Globus pallidus (tissue), 1 donor: ENCODE data around the gene MTR.
A peak's percentile ranks its signal among the peaks of the same experiment; 100 is the strongest.
"Not testable (repeated sequence)": the region's sequence is repeated elsewhere in the genome, so short reads cannot be mapped to it uniquely, and the experiment has no call there.

ENCODE experiments used
- DNase-seq: peaks from one replicate; pipeline ENCODE4 v3.0.0-alpha.2; 2015; ENCODE audit warnings: low spot score

The MTR gene

DNA sequence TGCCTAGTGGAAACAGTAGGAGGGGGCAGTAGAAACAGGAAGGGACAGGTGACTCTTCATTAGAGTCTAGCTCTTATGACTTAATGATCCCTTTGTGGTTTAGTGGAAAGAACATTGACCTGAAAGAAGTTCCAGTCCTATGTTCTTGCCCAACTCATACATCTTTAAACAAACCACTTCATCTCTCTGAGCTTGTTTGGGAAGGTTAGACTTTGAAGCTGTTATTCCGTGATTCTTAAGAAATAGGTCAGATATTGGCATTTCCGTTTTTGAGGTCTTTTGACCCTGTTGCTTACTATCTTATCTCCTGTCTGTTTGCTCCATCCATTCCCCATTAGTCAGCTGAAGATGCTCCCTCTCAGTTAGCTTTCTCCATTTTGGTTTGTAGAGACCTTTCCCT is 38.5 kb downstream of the MTR start:
- no peak for DNase-seq

GRCh38 chr1:236834876-236835275 is 39.8 kb downstream of the MTR start:
- no peak for DNase-seq

- no peak for DNase-seq
Observed at GRCh38 chr1:236835491-236835890, 40.4 kb downstream of the MTR start.

DNA sequence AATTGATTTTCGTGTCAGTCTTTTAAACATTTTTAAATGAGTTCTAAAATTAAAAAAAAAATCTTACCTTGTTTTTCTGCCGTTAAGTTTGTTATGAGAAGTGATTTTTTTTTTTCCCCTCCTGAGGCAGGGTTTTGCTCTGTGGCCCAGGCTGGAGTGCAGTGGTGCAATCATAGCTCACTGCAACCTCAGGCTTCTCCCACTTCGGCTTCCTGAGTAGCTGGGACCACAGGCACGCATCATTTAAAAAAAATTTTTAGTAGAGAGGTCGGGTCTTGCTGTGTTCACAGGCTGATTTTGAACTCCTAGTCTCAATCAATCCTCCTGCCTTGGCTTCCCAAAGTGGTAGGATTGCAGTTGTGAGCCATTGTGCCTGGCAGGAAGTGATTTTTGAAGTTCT is 41.1 kb downstream of the MTR start:
- no peak for DNase-seq

GRCh38 chr1:236837115-236837514 is 42.0 kb downstream of the MTR start:
- no peak for DNase-seq

DNA sequence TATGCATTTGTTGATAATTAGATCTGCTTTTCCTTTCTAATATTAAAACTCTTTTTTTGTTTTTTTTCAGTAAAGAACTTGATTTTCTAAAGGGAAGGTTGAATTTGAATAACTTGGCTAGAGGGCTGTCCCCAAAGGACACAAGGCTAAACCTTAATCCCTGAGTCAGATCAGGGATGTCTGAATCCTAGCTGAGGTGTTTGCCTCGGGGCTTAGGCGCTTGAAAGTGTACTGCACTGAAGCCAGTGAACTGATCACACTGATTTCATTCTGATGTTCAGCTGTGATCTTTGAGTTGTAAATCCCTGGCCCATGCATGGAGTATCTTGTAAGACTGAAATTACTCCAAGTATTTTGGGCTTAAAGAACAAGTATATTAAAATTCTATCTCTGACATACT is 42.8 kb downstream of the MTR start:
- no peak for DNase-seq

GRCh38 chr1:236841341-236841740 is 46.2 kb downstream of the MTR start:
- no peak for DNase-seq

GRCh38 chr1:236844499-236845271 is 49.6 kb downstream of the MTR start:
- no peak for DNase-seq

DNA sequence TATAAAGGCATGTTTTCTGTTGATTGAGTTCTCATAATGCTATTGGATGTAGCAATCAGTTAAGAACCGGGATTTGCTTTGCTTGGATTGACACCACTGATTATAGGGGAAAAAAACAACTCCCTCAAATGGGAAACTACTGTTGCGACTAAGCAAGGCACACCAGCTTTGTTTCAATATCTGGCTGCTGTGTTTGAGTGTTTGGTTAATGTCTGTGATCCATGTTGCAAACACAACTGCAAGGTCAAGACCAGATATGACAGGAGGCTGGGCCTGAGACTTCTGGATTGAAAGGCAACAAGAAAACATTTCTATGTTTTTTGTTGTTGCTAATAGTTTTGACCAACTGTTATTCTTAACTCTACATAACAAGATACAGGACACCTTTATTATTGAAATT is 50.7 kb downstream of the MTR start:
- no peak for DNase-seq

GRCh38 chr1:236848274-236848923 is 53.3 kb downstream of the MTR start:
- DNase-seq = no peak

DNA sequence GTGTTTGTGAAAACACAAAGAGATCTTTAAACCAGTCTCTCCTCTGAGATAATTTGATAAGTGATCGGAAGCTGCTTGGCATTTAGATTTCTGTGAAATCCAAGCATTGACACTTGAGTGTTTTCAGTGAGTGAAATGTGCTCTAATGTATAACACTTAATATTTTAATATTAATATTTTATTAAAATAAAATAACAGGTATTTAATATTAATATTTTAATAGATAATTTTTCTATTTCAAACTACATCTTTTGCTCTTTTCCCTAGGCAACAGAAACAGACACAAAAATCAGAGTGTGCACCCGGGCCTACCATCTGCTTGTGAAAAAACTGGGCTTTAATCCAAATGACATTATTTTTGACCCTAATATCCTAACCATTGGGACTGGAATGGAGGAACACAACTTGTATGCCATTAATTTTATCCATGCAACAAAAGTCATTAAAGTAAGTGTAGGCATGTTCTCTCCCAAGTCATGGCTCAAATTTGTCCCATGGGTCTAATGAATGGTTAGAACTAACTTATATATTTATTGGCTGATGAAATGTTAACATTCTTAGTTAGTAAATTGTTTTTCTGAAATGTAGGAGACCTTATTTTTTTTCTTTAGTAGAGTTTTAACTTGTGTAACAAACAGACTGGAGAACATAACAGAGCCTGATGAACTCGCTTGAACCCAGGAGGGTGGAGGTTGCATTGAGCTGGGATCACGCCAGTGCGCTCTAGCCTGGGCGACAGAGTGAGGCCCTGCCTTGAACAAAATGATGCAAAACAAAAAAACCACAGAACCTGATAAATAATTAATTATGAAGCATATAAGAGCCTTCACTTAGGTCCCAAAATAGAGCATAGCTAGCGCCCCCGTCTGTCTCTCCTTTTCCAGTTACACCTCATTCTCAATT is 55.2 kb downstream of the MTR start:
- no peak for DNase-seq

DNA sequence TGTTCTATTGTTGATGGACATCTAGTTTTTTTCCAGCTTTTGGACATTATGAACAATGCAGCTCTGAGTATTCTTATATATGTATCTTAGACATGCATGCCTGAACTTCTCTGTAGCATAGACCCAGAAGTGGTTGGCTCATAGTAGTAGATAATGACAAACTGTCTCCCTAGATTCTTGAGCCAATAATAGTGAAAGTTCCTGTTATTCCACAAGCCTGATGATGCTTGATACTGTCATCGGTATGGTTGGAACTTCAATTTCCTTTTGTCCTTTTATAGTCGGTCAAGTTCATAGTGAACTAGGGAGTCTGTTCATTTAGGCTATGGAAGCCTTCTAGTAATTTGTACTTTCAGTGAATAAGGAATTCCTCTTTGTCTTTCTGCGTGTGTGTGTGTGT is 56.8 kb downstream of the MTR start:
- DNase-seq = no peak

- DNase-seq = no peak
Observed at GRCh38 chr1:236853921-236854604, 59.0 kb downstream of the MTR start.

DNA sequence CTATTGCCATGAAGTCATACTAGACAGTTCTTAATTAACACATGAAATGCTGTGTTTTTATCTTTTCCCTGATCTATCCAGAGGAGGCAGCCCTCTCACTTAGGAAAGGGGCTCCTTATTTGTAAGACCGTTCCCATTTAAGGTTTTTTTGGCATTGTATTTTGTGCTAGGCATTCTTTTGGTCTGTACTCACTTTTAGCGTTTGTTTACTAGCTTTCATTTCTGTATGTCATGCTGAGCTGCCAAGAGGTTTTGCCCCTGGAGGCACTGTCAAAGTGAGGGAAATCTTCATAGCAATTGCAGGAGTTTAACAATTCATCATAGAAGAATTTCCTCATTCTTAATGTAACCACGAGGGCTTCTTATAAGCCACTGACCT is 59.5 kb downstream of the MTR start:
- no peak for DNase-seq

- DNase-seq = not testable (repeated sequence)
Observed at GRCh38 chr1:236856649-236857048, 61.6 kb downstream of the MTR start.

- no peak for DNase-seq
Observed at GRCh38 chr1:236858165-236858564, 63.1 kb downstream of the MTR start.

- no peak for DNase-seq
Observed at GRCh38 chr1:236860101-236860500, 65.0 kb downstream of the MTR start.

GRCh38 chr1:236860674-236861073 is 65.6 kb downstream of the MTR start:
- no peak for DNase-seq

DNA sequence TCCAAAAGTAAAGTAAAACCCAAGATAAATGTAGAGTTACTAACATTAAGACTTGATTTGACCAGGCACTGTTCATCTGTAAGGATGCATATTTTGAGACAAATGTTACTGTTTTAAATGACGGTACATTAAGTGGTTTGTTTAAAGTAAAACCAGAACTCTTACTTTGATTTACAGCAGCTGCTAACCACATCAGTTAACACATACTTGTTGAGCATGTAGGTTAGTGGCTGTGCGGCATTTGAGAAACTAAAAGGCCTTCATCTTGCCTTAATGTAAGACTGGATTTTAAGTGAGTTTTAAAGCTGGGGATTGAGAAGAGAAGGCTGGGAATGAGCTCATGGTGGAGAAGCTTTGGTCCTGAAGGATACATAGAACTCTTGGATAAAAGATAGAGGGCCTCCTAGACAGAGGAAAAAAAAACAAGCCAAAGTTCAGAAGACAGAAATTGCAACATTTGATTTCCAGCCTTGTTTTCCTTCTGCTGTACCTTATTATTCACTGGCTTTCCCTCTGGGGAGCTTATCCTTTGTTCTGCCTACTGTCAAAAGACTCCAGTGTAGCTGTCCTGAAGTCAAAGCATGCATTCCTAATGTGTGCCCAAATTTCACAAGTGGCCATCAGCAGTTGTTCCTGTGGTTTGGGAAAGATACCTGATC is 66.6 kb downstream of the MTR start:
- DNase-seq = no peak

GRCh38 chr1:236862219-236862591 is 67.1 kb downstream of the MTR start:
- no peak for DNase-seq

DNA sequence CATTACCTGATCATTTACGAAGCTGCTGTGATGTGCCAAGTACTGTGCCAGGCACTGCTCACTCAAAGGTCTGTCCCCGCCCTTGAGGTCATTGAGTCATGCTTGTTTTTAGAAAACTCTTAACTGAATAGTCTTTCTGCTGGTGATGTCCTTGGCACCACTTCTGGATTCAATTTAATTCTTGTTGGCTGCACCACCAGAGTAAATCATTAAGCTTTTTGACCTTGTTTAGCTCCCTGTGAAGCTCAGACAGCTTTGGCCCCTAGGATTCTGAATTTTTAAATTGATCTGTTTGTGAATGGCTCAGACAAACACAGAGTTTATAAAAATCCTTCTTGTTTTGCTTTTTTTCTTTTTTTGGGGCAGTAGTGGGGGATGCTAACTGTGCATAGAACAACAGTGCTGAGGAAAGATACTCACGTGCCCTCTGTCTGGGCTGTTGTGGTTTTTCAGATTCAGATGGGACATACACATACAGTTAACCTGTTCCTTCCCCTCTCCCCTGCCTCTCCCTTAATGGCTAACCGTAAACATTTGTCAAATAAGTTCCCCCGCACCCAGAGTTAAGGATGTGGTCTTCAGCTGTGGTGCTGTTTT is 67.6 kb downstream of the MTR start:
- peak; percentile 15 for DNase-seq
